HG03139 (cell line): ENCODE measurements around the gene NAA60.
"Not testable (repeated sequence)": the region's sequence is repeated elsewhere in the genome, so short reads cannot be mapped to it uniquely, and the experiment has no call there.

Experiments used
- ATAC-seq: cut with Tn5 transposase; IDR thresholded peaks from one replicate; pipeline ENCODE4 v1.9.1; 2021; ENCODE audit not compliant: unreplicated experiment

Gene NAA60

DNA sequence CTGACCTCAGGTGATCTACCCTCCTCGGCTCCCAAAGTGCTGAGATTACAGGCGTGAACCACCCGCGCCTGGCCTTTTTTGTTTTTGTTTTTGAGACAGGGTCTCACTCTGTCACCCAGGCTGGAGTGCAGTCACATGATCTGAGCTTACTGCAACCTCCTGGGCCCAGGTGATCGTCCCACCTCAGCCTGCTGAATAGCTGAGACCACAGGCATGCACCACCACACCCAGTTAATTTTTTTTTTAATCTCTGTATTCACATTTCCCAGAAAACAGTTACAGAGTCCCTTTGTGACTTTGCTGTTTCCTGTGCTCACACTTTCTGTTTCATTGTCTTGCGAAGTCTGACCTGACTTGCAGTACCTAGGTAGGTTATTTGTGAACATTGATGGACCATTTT lies 60.0 kb downstream of the NAA60 start:
- no peak for ATAC-seq

DNA sequence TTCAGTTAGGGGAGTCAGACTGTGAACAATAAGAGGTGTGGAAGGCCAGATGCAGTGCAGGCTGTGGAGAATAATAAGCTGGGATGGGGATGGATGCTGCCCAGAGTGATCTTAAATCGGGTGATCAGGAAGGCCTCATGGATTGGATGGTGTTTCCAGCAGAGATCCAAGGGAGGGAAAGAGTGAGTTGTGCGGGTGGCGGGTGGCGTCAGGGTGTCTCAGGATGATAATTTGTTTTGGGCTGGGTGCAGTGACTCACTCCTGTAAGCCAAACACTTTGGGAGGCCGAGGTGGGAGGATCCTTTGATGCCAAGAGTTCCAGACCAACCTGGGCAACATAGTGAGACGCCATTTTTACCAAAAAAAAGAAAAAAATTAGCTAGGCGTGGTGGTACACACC lies 65.3 kb downstream of the NAA60 start:
- no peak for ATAC-seq

DNA sequence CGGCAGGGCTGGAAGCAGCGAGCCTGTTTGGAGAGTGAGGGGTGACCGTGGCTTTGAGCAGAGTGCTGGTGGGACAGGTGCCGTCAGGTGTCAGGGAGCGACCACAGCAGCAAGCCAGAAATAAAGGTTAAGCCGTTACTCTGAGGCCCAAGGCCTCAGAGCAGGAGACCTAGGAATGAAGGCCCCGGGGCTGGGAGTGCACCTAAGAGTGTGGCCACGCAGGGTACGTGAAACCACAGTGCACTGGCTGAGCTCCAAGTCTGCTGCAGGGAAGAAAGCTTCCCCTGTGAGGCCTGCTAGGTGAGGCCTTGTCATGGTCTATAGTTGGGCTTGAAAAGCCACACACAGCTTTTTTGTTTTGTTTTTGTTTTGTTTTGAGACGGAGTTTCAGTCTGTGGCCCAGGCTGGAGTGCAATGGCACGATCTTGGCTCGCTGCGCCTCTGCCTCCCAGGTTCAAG lies 66.0 kb downstream of the NAA60 start:
- ATAC-seq = no peak

DNA sequence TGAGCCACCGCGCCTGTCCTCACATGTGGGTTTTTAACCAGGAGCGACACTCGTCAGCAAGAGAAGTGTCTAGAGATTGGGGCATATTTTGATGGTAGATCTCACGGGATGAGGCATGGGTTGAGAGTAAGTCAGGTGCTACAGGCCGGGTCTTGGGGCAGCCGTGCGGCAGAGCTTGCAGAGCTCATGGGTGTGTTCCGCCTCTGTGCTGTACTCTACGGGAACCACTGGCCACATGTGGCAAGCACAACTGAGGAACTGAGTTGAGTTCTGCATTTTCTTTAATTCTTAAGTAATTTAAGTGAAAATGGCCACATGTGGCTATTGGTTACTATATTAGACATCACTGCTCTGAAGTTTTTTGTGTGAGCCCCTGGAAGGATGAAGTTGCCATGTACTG lies 66.9 kb downstream of the NAA60 start:
- ATAC-seq = no peak

DNA sequence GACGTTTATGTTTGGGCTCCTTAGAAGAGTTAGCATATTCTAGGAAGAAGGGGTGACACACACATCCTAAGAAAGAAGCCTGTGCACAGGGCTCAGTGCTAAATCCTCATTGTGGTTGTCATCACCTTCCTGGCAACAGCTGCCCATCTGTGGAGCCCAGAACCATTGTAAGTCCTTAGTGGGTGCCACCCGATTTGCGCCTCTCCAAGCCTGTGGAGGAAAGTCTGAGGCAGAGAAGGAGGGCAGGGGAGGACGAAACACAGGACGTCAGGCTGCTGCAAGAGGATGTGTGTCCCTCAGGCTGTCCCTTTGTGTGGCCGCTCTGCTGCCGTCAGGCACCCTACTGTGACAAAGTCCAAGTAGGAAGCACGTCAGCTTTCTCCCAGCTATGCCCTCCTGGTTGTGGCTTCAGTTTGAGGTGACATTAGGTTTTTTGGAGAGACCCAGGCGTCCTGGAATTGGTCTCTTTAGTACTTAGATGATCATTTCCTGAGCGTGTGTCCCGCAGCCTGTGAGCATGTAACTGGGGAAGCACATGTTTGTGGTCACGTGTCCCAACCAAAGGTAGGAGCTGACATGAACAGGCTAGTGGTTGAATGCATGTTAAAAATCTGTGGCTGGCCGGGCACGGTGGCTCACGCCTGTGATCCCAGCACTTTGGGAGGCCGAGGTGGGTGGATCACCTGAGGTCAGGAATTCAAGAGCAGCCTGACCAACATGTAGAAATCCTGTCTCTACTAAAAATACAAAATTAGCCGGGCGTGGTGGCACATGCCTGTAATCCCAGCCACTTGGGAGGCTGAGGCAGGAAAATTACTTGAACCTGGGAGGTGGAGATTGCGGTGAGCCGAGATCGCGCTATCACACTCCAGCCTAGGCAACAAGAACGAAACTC lies 68.1 kb downstream of the NAA60 start:
- ATAC-seq = no peak

DNA sequence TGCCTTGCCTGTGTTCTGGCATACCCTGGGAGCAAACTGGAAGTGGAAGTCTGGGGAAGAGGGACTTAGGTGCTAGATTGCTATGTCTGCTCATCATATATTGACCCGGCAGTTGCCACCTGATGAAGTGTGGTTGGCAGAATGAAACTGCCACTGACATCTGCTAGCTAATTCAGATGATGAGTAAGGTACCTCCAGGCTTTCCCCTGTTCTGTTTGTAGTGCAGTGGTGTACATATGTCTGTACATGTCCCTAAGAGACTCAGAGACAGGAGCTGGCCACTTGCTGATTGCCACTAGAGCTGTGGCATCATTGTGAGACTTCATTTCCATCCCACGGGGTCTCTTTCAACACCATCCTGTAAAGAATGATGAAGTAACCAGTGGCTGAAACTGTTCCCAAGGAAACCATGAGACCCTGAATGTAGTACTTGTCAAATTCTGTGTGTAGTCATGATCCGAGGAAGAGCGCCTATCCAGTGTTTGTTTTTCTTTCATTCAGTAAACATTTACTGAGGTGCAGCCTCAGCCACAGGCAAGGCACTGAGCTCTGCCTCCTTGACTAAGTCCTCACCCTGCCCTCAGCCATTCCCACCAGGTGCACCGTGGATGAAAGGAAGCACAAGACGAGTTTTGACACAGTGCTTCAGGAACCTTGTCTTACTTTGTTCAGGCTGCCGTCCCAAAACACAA lies 70.6 kb downstream of the NAA60 start:
- no peak for ATAC-seq

DNA sequence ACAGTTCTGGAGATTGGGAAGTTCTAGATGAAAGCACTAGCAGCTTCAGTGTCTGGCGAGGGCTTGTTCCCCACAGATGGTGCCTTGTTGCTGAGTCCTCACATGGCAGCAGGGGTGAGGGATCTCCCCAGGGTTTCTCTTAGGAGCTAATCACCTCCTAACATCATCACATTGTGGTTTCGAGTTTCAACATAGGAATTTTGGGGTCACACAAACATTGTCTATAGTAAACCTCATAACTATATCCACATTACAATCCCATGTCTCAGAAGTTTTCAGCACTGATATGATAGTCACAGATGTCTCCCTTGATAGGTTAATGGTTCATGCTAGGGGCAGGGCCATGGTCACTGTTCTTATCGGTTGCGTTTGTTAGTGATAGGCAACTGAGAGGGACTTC lies 71.1 kb downstream of the NAA60 start:
- no peak for ATAC-seq

DNA sequence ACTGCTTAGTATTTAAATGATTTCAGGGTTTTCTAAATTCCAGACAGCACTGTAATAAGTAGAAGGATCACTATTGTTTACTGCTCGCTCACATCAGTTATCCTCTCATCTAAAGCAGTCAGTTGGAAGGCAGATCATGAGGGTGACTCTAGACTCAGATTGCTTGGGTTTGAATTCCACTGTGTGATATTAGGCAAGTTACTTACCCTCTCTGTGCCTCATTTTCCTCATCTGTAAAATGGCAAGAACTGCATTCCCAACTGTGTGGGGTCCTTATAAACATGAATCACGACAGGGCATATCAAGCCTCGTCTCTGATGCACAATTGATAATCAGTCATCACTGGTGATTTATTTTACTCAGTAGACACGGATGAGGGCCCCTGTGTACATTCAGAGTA lies 72.4 kb downstream of the NAA60 start:
- no peak for ATAC-seq

DNA sequence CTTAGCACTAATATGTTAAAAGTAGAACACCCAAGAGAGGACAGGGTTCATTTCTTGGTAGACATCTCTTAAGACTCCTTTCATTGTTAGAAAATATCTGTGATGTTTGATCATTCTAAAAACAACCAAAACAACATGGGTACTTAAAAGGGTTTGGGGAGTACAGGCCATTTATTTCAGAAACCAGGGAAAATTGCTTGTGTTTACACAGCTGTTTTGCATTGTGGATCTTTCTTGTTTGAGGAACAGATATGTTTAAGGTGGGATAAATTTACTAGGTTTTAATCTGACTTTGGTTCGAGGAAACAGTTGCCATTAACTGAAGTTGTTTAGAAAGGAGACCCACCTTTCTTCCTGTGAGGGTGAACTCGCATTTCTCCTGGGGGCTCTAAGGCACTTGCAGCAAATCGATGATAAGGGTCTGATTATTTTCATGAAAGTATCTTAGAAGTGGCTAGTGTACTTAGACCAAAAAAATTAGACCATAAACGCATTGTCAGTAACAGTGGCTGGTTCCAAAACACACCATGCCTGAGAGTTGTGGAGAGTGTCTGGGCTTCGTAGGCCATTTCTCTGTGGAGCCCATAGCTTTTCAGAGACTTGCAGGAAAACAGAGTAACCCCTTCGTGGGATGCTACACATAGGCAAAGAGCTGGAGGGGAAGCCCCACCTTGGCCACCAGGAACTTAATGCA lies 75.0 kb downstream of the NAA60 start:
- ATAC-seq = no peak

DNA sequence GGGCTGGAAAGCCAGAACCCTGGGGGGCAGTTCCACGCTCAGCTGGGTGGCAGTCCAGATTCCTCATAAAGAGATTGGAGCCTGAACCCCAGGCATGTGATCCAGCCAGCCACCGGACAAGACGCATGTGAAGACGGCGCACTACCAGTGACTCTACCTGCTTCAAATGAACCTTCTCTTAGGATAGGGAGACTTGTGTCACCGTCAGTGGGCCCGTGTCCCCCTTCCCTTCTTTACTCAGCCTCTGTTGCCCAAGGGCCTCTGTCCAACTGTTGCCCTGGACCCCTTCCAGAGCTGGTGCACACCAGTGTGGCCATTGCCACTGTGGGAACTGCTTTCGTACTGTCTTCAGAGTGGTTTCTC lies 75.5 kb downstream of the NAA60 start:
- no peak for ATAC-seq

DNA sequence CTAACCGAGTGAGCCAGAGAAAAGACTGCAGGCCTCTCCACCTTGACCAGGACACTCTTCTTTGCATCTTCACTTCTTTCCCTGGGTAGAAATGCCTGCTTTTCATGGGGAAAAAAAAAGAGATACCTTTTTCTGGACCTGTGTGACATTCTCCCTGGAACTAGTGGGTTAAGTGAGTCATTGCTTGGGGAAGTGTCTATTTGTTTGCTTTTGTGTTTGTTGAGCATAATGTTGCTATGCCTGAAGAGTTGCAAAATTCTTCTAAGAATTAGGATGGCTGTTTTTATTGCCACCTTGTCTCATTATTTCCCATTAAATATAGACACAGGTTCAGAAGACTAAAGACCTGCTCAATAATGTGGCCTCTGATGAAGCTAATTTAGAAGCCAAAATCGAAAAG lies 76.1 kb downstream of the NAA60 start:
- no peak for ATAC-seq

DNA sequence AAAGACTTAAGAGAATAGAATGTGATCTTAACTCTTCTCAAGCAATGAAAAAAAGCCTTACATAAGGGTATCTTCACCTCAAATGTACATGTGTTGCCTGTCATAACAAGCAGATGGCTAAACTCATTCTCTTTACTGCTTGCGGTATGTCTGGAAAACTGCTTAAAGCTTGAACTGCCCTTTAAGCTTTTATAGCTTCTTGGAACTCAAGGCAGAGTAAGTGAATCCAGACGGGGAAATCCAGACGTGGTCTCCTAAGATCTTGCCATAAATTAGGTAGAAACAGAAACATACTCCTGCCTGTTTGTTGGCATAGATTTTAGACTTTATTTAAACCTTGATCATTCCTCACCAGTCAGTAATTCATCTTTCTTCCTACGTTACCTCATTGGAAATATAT lies 76.9 kb downstream of the NAA60 start:
- no peak for ATAC-seq

DNA sequence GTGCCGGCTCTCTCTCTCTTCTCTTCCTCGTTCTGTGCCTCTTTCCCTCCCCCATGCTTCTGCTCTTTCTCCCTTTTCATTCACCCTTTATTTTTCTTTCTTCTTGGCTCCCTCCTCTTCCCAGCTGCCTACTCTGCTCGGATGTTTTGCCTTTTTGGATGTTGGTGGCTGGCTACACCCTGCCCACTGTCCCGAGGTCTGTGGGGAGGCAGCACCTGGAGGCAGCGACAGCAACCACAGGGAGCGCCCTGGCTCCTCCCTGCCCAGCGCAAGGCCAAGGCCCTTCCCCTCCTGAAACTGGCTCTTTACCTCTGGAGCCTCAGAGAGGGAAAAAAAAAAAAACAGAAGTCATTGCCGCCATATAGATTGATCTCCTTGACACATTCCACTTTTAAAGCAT lies 77.4 kb downstream of the NAA60 start:
- no peak for ATAC-seq

DNA sequence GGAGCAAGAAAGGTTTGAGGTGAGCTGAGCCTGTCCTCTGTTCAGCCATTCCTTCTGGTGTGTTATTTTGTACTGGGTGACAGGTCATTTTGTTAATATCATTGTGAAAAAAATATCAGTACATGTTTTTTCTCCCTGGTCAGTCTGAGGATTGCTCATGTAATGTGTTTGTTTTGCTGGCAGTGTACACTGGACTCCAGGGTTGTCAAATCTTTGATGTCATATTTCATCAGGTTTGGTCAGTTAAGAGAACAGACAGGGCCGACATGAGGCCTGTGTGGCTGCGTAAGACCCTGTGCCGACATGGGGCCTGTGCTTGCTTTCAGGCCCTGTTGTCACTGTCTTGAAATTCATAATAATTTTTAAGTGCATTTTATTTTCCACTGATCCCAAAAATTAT lies 79.8 kb downstream of the NAA60 start:
- ATAC-seq = no peak

DNA sequence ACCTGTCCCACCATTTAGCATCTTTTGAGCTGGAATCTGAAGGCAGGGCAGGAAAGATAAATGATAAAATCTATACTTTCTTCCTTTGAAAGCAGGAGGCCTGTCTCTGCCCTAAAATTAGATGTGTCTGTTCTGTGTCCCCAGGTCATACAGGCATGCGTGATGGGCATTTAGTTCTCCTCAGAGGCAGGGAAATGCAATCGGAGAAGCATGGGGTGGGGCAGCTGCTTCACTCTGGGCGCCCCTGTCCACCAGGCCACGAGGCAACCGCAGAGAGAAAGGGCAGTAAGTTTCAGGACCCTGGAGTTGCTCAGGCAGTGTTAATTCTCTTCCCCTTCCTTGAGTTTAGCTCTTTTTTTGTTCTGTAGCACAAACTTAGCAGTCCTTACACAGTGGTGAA lies 82.5 kb downstream of the NAA60 start:
- no peak for ATAC-seq

DNA sequence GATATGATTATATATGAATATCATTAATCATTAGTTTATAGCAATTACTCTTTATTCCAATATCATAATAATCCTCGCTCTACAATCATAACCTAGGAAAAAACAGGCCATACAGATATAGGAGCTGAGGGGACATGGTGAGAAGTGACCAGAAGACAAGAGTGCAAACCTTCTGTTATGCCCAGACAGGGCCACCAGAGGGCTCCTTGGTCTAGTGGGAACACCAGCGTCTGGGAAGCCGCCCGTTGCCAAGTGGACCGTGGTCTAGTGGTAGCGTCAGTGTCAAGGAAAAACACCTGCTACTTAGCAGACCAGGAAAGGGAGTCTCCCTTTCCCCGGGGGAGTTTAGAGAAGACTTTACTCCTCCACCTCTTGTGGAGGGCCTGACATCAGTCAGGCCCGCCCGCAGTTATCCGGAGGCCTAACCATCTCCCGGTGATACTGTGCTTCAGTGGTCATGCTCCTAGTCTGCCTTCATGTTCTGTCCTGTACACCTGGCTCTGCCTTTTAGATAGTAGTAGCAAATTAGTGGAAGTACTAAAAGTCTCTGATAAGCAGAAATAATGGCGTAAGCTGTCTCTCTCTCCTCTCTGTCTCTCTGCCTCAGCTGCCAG lies 83.8 kb downstream of the NAA60 start:
- ATAC-seq = not testable (repeated sequence)

DNA sequence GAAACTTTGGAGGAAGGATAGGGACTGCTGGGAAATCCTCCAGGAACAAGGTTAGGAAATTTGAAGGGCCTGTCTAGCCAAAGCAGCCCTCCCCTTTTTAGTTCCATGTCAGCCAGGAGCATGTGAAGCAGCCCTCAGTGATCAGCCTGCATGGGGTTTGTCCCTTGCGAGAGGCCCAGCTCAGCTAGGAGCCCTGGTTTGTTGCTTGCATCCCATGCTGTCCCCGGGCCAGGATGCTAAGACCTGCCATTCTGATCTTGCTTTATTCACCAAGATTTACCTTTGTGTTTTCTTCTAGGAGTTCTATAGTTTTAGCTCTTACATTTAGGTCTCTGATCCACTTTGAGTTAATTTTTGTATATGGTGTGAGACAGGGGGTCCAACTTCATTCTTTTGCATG lies 84.9 kb downstream of the NAA60 start:
- ATAC-seq = no peak

DNA sequence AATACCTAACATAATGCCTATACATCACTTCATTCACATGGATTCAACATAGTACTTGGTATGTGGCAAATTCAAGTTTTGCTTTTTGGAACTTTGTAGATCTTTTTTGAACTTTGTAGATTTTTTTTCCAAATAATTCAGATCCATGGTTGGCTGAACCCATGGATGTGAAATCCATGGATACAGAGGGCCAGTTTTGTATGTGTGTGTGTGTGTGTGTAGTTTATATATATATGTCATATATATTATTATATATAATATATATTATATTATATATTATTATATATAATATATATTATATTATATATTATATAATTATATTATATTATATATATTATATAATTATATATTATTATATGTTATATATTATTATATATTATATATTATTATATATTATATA lies 85.7 kb downstream of the NAA60 start:
- ATAC-seq = no peak

DNA sequence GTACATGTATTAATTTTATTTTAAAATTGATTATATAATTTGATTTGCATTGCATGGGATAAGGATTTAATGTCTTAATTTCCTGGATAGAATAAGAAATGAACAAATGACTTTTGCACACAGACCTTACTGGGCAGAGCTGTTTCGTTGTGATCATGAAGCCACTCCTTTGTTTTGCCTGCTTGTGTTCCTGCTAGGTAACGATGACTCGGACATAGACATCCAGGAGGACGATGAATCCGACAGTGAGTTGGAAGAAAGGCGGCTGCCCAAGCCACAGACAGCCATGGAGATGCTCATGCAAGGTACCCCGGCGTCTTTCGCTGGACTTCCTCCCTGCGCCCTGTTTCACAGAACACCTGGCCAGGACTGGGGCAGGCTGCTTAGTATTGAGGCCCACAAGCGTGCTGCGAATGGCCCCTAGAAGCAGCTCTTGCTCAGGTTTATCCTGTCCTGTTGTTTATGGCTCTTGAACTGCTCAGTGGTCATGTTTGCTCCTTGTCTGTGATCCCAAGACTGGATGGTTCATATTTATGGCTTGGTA lies 87.0 kb downstream of the NAA60 start:
- ATAC-seq = no peak

DNA sequence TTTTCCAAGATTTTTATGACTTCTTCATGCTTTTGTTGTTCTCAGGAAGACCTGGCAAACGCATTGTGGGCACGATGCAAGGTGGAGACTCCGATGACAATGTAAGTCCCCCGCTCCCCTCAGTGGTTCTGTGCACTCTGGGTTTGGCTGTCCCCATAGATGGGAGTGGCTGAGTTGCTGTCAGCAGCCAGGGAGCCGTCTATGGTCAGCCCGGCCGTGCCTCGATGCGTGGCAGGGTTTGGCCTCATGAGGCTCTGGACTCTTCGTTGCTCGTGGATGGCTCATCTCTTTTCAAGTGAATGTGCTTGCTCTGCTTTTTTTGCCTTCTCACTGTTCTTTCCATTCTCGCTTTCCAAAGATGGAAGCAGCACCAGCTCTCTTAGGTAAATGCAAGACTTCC lies 89.3 kb downstream of the NAA60 start:
- ATAC-seq = no peak

DNA sequence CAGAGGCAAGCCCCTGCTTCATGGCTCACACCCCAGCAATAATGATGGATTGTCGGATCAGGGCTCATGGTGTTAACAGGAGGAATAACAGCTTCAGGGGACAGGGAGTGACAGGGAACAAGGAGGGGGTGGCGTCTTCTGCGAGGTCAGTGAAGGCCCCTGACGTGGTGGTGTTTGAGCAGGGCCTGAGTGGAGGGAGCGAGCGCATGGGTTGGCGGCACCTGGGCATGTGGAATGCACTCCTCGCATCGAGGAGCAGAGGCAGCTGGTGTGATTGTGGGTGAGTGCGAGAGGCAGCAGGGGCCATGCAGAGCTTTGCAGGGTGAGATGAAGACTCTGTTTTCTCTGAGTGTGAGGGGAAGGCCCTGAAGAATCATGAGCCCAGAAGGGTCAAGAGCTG lies 90.6 kb downstream of the NAA60 start:
- no peak for ATAC-seq
